UCSD-AML1 (cell line): ENCODE measurements around the gene MBLAC2.

ENCODE experiments used
- DNase-seq: peaks from one replicate; lab custom pipeline; 2025; ENCODE audit not compliant: unreplicated experiment; lab: John Stamatoyannopoulos, UW

Gene MBLAC2

GRCh38 chr5:90472783-90473395 lies 1.7 kb downstream of the MBLAC2 start:
- DNase-seq: no peak

GRCh38 chr5:90461288-90461687 lies 13.3 kb downstream of the MBLAC2 start:
- no peak for DNase-seq

- DNase-seq: no peak
Measured at GRCh38 chr5:90446961-90447360, 27.6 kb downstream of the MBLAC2 start.

- DNase-seq: no peak
Measured at GRCh38 chr5:90440644-90441043, 33.9 kb downstream of the MBLAC2 start.

GRCh38 chr5:90438100-90438499 lies 36.5 kb downstream of the MBLAC2 start:
- DNase-seq: no peak

GRCh38 chr5:90437663-90438062 lies 36.9 kb downstream of the MBLAC2 start:
- DNase-seq: no peak

- peak; percentile 30 for DNase-seq
Measured at GRCh38 chr5:90434116-90434714, 40.4 kb downstream of the MBLAC2 start.

GRCh38 chr5:90424245-90424644 lies 50.3 kb downstream of the MBLAC2 start:
- DNase-seq: no peak

GRCh38 chr5:90421136-90421535 lies 53.4 kb downstream of the MBLAC2 start:
- DNase-seq: peak; percentile 16

- DNase-seq: no peak
Measured at GRCh38 chr5:90418214-90418613, 56.4 kb downstream of the MBLAC2 start.

- DNase-seq: no peak
Measured at GRCh38 chr5:90410178-90410762, 64.3 kb downstream of the MBLAC2 start.

GRCh38 chr5:90409318-90410177 lies 65.0 kb downstream of the MBLAC2 start, which contains the start of gene CETN3:
Gene CETN3, minus strand, starts transcription at chr5:90409756. Its CDS starts 95 bp downstream, at chr5:90409661.
- DNase-seq: peak; percentile 92

- DNase-seq: peak; percentile 30
Measured at GRCh38 chr5:90408571-90409317, 65.8 kb downstream of the MBLAC2 start.
